ENCODE measurements around the gene ATP6V0E2. TPM values are rescaled to one million over a fixed set of nuclear protein-coding genes. Genes with fewer than 3 reads are reported as not detected.

ATP6V0E2 gene
- total RNA-seq, 8 experiments from 2014 or later: 9.4 to 114 (median 74.4) TPM

DNA sequence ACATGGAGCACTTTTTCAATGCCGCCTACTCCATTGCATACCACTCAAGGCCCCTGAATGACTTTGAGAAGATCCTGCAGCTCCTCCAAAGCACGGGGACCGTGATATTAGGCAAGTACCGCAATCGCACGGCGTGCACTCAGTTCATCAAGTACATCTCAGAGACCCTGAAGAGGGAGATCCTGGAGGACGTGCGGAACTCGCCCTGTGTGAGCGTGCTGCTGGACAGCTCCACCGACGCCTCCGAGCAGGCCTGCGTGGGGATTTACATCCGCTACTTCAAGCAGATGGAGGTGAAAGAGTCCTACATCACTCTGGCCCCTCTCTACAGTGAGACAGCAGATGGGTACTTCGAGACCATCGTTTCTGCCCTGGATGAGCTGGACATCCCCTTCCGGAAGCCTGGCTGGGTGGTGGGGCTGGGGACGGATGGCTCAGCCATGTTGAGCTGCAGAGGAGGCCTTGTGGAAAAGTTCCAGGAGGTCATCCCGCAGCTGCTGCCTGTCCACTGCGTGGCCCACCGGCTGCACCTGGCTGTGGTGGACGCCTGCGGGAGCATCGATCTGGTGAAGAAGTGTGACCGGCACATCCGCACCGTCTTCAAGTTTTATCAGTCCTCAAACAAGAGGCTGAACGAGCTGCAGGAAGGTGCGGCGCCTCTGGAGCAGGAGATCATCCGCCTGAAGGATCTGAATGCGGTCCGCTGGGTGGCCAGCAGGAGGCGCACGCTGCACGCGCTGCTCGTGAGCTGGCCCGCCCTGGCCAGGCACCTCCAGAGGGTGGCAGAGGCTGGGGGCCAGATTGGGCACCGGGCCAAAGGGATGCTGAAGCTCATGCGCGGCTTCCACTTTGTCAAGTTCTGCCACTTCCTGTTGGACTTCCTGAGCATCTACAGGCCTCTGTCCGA lies 12.7 kb upstream of the ATP6V0E2 start:
- peak in 1 of 8 experiments; percentile 43 for ATAC-seq (replicated peaks in 6 of 8)
- in situ Hi-C loops (cut with MboI; ENCODE audit: low pct_unique_long_range_greater_than_20kb in 2 of 9, low sequenced_read_pairs in 9 of 9, unreplicated experiment in 9 of 9): loop anchor here in 1 of 9 experiments (25.0 kb wide), 1 partner anchor 551 kb away; a partner anchor contains a TSS
- WGBS, 10 experiments: 85 to 100% (median 94%) methylated on average over 1 to 22 of the region's 45 CpGs

DNA sequence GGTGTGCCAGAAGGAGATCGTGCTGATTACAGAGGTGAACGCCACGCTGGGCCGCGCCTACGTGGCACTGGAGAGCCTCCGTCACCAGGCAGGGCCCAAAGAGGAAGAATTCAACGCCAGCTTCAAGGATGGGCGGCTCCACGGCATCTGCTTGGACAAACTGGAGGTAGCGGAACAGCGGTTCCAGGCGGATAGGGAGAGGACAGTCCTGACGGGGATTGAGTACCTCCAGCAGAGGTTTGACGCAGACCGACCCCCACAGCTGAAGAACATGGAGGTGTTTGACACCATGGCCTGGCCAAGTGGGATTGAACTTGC lies 12.1 kb upstream of the ATP6V0E2 start:
- Histone ChIP-seq H3K27ac (no peak overlapping the region), H3K4me3 (no peak overlapping the region), H3K4me1 (replicated peaks in 1 of 2) (no peaks in the 10 kb centered on the region)
- in situ Hi-C loops (cut with MboI; ENCODE audit: low pct_unique_long_range_greater_than_20kb in 2 of 9, low sequenced_read_pairs in 9 of 9, unreplicated experiment in 9 of 9): loop anchor here in 1 of 9 experiments (25.0 kb wide), 1 partner anchor 551 kb away; a partner anchor contains a TSS
- ATAC-seq (replicated peaks in 6 of 8): no peak
- 98 to 100% (median 100%) methylated on average over 1 to 7 of the region's 16 CpGs; no CpG with 5 or more reads in 5 of the 10 experiments for WGBS, 10 experiments

More for the DNA sequence above, 12.7 kb upstream of the ATP6V0E2 start:
- no peak overlapping the region for H3K4me3 ChIP-seq
- no peak overlapping the region for H3K27ac ChIP-seq
- no peaks in the 10 kb centered on the region for H3K4me1 ChIP-seq (replicated peaks in 1 of 2)

DNA sequence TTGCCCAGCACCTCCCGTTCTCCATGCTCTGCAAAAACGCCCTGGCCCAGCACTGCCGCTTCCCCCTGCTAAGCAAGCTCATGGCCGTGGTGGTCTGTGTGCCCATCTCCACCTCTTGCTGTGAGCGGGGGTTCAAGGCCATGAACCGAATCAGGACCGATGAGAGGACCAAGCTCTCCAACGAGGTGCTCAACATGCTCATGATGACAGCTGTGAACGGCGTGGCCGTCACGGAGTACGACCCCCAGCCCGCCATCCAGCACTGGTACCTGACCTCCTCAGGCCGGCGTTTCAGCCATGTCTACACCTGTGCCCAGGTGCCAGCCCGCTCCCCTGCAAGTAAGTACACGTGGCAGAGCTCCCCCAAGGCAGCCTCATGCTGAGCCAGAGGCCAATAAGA lies 11.6 kb upstream of the ATP6V0E2 start:
- 70 to 100% (median 88%) methylated on average over 2 to 9 of the region's 18 CpGs; no CpG with 5 or more reads in 4 of the 10 experiments for WGBS, 10 experiments
- Histone ChIP-seq H3K27ac (no peak overlapping the region), H3K4me3 (no peak overlapping the region), H3K4me1 (replicated peaks in 1 of 2) (no peaks in the 10 kb centered on the region)
- in situ Hi-C loops (cut with MboI; ENCODE audit: low pct_unique_long_range_greater_than_20kb in 2 of 9, low sequenced_read_pairs in 9 of 9, unreplicated experiment in 9 of 9): loop anchor here in 1 of 9 experiments (25.0 kb wide), 1 partner anchor 550 kb away; a partner anchor contains a TSS
- no peak for ATAC-seq (replicated peaks in 6 of 8)

DNA sequence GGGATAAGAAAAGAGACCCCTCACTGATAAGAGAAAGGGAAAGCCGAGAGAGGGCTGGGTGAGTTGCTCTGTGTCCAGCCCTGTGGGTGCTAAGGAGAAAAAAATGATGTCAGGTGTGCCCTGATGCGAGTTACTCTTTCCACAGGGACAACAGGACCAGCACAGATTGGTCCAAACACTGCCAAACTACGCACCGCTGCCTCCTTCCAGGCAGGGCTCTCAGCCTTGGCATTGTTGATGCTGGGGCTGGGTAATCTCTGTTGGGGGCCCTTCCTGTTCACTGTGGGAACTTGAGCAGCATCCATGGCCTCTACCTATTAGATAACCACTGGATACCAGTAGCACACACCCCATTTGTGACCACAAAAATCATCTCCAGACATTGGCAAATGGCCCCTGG lies 10.3 kb upstream of the ATP6V0E2 start:
- H3K4me1 ChIP-seq (replicated peaks in 1 of 2): no peaks in the 10 kb centered on the region
- ATAC-seq (replicated peaks in 6 of 8): no peak
- WGBS, 10 experiments: 20 to 93% (median 40%) methylated on average over 1 to 2 of the region's 4 CpGs; no CpG with 5 or more reads in 7 of the 10 experiments
- H3K4me3 ChIP-seq: no peak overlapping the region
- no peak overlapping the region for H3K27ac ChIP-seq
- in situ Hi-C loops (cut with MboI; ENCODE audit: low pct_unique_long_range_greater_than_20kb in 2 of 9, low sequenced_read_pairs in 9 of 9, unreplicated experiment in 9 of 9): loop anchor here in 1 of 9 experiments (25.0 kb wide), 1 partner anchor 549 kb away; a partner anchor contains a TSS

DNA sequence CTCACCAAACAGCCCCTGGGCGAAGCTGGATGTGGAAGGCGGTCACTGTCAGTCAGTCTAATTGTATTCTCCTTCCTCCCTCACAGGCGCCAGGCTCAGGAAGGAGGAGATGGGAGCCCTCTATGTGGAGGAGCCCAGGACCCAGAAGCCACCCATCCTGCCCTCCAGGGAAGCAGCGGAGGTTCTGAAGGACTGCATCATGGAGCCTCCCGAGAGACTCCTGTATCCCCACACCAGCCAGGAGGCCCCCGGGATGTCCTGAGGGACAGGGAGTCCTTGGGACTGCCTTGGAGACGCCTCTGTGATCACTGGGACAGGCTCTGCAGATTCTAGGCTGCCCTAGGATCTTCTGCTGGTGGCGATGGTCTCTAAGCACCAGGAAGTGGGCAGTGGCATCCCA lies 9.7 kb upstream of the ATP6V0E2 start:
- in situ Hi-C loops (cut with MboI; ENCODE audit: low pct_unique_long_range_greater_than_20kb in 2 of 9, low sequenced_read_pairs in 9 of 9, unreplicated experiment in 9 of 9): loop anchor here in 1 of 9 experiments (25.0 kb wide), 1 partner anchor 548 kb away; a partner anchor contains a TSS
- Histone ChIP-seq H3K4me1 (replicated peaks in 1 of 2) (no peaks in the 10 kb centered on the region), H3K4me3 (no peak overlapping the region), H3K27ac (no peak overlapping the region)
- ATAC-seq (replicated peaks in 6 of 8): no peak
- WGBS, 10 experiments: 80 to 100% (median 100%) methylated on average over 1 to 3 of the region's 8 CpGs; no CpG with 5 or more reads in 5 of the 10 experiments

DNA sequence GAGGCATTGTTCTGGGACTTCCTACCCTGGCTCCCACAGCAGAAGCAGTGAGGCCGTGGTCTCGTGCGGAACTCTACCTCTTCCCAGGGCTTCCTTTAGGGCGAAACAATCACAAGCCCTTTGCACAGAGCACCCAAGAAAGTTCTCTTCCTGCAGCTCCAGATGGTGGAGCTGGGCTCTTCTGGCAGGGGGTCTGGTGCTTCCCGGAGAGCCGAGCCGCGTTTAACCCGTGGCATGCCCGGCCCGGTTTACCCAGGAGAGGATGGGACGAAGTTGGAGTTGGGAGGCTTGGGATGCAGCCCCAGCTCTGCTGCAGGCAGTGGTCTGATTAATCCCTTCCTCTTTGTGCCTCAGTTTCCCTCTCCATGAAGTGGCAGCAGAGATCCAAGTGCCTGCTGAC lies 9.0 kb upstream of the ATP6V0E2 start:
- in situ Hi-C loops (cut with MboI; ENCODE audit: low pct_unique_long_range_greater_than_20kb in 2 of 9, low sequenced_read_pairs in 9 of 9, unreplicated experiment in 9 of 9): loop anchor here in 1 of 9 experiments (25.0 kb wide), 1 partner anchor 548 kb away; a partner anchor contains a TSS
- H3K4me3 ChIP-seq: no peak overlapping the region
- 93 to 100% (median 94%) methylated on average over 1 to 3 of the region's 12 CpGs; no CpG with 5 or more reads in 7 of the 10 experiments for WGBS, 10 experiments
- no peak for ATAC-seq (replicated peaks in 6 of 8)
- H3K4me1 ChIP-seq (replicated peaks in 1 of 2): peaks cover 0 to 7% of the 10 kb centered on the region in 2 donors
- H3K27ac ChIP-seq: no peak overlapping the region

DNA sequence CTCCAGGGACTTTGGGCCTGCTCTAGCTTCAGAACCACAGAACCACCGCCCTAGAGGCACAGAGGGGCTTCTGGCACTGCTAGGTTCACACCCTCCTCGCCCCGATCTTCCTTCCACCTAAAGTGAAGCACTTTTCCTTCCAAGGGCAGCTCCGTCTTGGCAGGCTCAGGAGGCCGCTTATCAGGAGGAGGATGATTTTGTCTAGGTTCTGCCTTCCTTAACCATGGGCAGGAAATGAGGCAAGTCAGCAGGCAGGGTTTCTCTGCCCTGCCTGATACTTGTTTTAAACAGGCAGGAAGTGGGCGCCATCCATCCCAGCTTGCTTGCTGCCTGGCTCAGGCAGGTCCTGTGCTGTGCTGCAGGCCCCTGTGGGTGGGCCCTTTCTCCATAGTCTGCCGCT lies 8.3 kb upstream of the ATP6V0E2 start:
- ATAC-seq (replicated peaks in 6 of 8): no peak
- Histone ChIP-seq H3K4me3 (no peak overlapping the region), H3K4me1 (replicated peaks in 1 of 2) (peaks cover 0 to 9% of the 10 kb centered on the region in 2 donors), H3K27ac (no peak overlapping the region)
- in situ Hi-C loops (cut with MboI; ENCODE audit: low pct_unique_long_range_greater_than_20kb in 2 of 9, low sequenced_read_pairs in 9 of 9, unreplicated experiment in 9 of 9): loop anchor here in 1 of 9 experiments (25.0 kb wide), 1 partner anchor 547 kb away; a partner anchor contains a TSS
- WGBS, 10 experiments: 89 to 100% (median 93%) methylated on average over 1 to 5 of the region's 7 CpGs; no CpG with 5 or more reads in 6 of the 10 experiments

DNA sequence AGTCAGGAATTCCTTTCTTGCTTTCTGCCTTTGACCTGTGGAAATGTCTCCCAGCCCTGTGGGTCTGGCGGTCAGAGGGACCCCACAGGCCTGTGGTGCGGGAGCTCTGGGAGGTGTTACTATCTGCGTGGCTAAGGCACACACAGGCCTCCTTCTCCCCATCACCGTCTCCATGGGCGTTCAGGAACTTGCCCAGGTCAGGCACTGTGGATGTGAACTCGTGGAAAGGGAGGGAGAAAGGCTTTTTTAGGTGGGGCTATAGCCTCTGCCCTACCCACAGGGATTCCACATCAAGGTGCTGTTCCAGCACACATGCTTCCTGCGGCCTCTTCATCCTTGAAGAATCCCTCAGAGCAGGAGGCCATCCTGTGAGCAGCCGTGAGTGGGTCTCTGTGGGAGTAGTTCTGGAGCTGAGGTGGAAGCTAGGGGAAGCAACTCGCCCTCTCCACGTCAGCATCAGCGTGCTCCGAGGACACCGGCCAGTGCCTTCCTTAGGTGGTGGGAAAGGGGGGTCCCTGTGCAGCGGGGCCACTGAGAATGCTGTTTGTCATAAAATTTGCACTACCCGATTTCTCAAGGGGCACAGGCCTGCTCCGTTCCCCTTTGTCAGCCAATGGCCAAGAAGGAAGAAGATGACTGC lies 7.5 kb upstream of the ATP6V0E2 start:
- no peak for ATAC-seq (replicated peaks in 6 of 8)
- WGBS, 10 experiments: 72 to 100% (median 86%) methylated on average over 1 to 9 of the region's 16 CpGs; no CpG with 5 or more reads in 3 of the 10 experiments
- in situ Hi-C loops (cut with MboI; ENCODE audit: low pct_unique_long_range_greater_than_20kb in 2 of 9, low sequenced_read_pairs in 9 of 9, unreplicated experiment in 9 of 9): loop anchor here in 1 of 9 experiments (25.0 kb wide), 1 partner anchor 546 kb away; a partner anchor contains a TSS
- Histone ChIP-seq H3K4me1 (replicated peaks in 1 of 2) (peaks cover 0 to 9% of the 10 kb centered on the region in 2 donors), H3K27ac (no peak overlapping the region), H3K4me3 (no peak overlapping the region)

DNA sequence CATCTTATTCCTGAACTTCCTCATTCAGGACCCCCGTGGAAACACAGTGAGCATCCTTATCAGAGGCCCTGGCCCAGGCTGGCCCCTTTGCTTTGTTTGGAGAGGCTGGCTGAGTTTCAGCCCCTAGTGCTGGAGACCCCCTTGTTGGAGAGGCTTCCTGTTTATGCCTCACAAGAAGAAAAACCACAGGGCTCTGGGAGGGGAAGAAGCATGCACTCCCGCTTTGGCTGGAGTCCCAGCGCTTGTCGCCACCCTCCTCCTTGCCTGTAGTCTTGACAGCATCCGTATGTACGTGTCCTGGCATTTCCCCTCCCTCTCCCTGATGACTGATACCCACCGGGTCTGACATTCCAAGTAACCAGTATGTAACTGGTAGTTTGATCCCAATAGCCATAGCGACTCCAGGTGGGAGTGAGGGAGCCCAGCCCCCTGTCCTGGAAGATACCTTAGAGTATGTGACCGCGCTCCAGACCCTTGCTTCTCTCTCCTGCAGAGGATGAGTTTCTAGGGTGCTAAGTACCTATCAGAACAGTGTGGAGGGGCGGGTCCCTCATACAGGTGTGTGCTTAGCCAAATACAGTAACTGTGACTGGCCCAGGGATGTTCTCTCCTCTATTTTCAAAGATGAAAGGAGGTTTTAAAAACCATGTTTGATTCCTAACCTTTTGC lies 6.9 kb upstream of the ATP6V0E2 start:
- peaks cover 2 to 14% of the 10 kb centered on the region in 2 donors for H3K4me1 ChIP-seq (replicated peaks in 1 of 2)
- ATAC-seq (replicated peaks in 6 of 8): peak in 3 of 8 experiments; percentile 38 to 75 (median 39)
- no peak overlapping the region for H3K27ac ChIP-seq
- H3K4me3 ChIP-seq: no peak overlapping the region
- WGBS, 10 experiments: 30 to 96% (median 79%) methylated on average over 1 to 7 of the region's 11 CpGs; no CpG with 5 or more reads in 4 of the 10 experiments
- in situ Hi-C loops (cut with MboI; ENCODE audit: low pct_unique_long_range_greater_than_20kb in 2 of 9, low sequenced_read_pairs in 9 of 9, unreplicated experiment in 9 of 9): loop anchor here in 1 of 9 experiments (25.0 kb wide), 1 partner anchor 545 kb away; a partner anchor contains a TSS

DNA sequence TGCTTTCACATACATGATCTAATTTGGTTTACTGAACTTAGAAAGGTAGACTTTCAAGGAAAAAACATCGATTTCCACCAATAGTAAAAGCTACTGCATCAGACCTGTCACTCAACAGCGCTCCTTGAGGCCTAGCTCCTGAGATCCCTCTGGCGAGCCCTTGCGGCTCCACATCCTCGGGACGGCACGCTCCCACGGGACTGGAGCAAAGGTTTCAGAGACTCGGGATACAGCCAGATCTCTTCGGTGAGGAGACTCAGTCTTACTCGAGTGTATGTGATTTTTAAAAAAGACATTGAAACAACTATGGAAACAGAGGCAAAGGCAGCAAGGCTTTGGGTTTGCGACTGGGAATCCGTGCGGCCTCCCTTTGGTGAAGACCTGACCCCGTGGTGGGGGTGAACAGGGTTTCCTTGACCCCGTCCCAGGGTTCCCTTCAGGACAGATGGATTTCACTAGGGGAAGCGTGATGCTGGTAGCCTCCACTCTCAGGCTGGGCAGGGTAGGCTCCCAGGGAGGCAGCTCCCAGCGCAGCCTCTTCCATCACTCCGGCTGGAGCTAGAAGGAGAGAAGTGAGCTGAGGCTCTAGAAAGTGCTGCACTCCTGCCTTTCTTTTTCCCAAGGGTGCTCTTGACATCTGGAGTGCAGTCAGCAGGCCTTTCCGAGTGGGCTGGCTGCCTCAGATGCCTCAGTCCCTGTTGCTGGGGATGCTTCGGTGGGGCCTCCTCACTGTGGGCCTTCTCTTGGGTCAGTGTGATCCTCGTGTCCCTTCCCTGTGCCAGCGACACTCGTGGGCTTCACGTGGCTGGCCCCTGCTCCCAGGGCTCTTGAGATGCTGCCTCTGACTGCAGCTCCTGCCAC lies 5.8 kb upstream of the ATP6V0E2 start:
- in situ Hi-C loops (cut with MboI; ENCODE audit: low pct_unique_long_range_greater_than_20kb in 2 of 9, low sequenced_read_pairs in 9 of 9, unreplicated experiment in 9 of 9): loop anchor here in 1 of 9 experiments (25.0 kb wide), 1 partner anchor 544 kb away; a partner anchor contains a TSS
- H3K27ac ChIP-seq: peak overlapping the region in 1 of 2 donors; percentile 8
- ATAC-seq (replicated peaks in 6 of 8): no peak
- H3K4me3 ChIP-seq: no peak overlapping the region
- H3K4me1 ChIP-seq (replicated peaks in 1 of 2): peaks cover 9 to 20% of the 10 kb centered on the region in 2 donors
- WGBS, 10 experiments: 60 to 100% (median 84%) methylated on average over 1 to 16 of the region's 25 CpGs; no CpG with 5 or more reads in 1 of the 10 experiments

DNA sequence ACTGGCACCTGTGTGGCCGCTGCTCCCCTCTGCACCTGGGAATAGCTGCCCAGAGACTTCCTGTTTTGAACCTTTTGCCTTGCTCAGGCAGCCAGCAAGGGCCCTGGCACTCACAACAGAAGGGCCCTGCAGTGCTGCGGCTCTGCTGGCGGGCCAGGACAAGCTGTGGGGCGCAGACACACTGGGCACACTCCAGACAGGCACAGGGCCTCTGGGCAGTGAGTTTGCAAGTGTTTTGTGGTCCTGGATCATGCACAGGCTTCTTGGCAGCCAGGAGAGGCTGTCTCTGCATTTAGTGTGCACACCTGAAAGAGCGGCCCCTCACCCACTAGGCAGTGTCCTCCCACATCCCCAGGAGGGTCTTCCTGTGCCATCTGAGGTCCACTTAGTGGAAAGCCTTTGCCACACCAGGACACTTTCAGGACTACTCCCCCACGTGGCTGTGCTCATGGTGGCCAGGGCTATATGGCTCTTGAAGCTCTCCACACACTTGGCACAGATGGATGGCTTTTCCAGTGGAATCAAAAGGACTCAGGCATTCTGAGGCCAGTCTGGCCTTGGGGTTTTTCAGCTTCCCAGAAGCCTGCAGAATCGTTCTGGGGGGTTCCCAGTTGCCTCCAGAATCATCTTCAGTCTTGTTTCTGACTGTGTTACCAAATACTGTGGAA lies 5.0 kb upstream of the ATP6V0E2 start:
- H3K4me1 ChIP-seq (replicated peaks in 1 of 2): peaks cover 9 to 20% of the 10 kb centered on the region in 2 donors
- WGBS, 10 experiments: 20 to 100% (median 66%) methylated on average over 1 to 2 of the region's 7 CpGs; no CpG with 5 or more reads in 6 of the 10 experiments
- H3K4me3 ChIP-seq: no peak overlapping the region
- H3K27ac ChIP-seq: no peak overlapping the region
- no peak for ATAC-seq (replicated peaks in 6 of 8)
- in situ Hi-C loops (cut with MboI; ENCODE audit: low pct_unique_long_range_greater_than_20kb in 2 of 9, low sequenced_read_pairs in 9 of 9, unreplicated experiment in 9 of 9): loop anchor here in 1 of 9 experiments (25.0 kb wide), 1 partner anchor 544 kb away; a partner anchor contains a TSS
